ENCODE measurements around the gene CIAPIN1.

Gene CIAPIN1

DNA sequence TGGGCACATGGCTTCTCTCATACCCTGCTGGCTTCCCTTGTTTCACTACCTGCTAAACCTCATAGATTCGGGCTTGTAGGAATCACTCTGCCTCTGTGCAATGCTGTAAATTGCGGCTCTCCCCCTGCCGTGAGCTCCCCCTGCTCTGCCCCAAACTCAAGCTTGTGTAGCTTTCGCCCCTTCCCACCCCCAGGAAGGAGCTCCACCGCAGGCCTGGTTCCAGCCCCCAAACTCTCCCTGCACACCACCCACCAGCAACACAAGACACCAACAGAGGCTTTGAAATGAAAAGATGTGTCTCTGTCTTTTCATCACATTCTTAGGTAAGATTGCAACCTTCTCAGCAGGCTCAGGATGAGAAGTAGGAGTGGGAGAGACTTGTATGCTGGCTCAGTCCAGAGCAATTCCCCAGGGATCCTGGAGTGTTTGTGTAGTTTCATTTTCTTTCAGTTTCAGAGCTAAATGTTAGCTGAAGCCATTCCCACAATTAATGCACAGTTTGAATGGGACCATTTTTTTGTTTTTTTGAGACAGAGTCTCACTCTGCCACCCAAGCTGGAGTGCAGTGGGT, 60.7 kb downstream of the CIAPIN1 start:
- Histone ChIP-seq H3K27me3 (peaks cover 15% of the 10 kb centered on the region), H3K4me2 (peak overlapping the region; percentile 71), H3K4me3 (no peak overlapping the region), H4K20me1 (peaks cover 11% of the 10 kb centered on the region; the same call in 1 of the 2 replicates), H3K27ac (no peak overlapping the region), H3K9ac (no peak overlapping the region), H3K9me3 (no peaks in the 10 kb centered on the region), H3K4me1 (peaks cover 68% of the 10 kb centered on the region), H3K36me3 (no peaks in the 10 kb centered on the region)
- no peak for TF ChIP-seq Cebpa-rat (IDR thresholded peaks at IDR 0.05)

DNA sequence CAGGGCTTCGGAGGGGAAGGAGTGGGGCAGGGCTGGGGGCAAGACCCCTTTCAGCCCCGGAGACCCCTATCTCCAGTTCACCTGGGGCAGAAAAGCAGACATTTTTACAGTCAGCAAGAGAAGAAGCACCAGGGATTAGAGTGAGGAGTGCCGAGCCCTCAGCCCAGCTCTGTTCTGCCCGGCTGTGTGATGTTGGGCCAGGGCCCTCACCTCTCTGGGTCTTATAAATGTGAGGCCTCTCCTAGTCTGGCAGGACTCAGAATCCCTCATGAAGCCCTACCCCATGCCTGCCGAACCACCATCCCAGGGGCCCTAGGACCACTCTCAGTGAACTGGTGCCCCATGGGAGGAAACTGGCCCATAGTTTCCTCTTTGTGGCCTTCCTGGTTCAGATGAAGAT, 62.1 kb downstream of the CIAPIN1 start:
- peak overlapping the region; percentile 71 for H3K4me2 ChIP-seq
- H3K9ac ChIP-seq = no peak overlapping the region
- H3K27ac ChIP-seq = no peak overlapping the region
- peaks cover 15% of the 10 kb centered on the region for H3K27me3 ChIP-seq
- no peak for TF ChIP-seq Cebpa-rat (IDR thresholded peaks at IDR 0.05)
- peaks cover 67% of the 10 kb centered on the region for H3K4me1 ChIP-seq
- peaks cover 11% of the 10 kb centered on the region; the same call in 1 of the 2 replicates for H4K20me1 ChIP-seq
- no peaks in the 10 kb centered on the region for H3K36me3 ChIP-seq
- H3K4me3 ChIP-seq = no peak overlapping the region
- H3K9me3 ChIP-seq = no peaks in the 10 kb centered on the region

DNA sequence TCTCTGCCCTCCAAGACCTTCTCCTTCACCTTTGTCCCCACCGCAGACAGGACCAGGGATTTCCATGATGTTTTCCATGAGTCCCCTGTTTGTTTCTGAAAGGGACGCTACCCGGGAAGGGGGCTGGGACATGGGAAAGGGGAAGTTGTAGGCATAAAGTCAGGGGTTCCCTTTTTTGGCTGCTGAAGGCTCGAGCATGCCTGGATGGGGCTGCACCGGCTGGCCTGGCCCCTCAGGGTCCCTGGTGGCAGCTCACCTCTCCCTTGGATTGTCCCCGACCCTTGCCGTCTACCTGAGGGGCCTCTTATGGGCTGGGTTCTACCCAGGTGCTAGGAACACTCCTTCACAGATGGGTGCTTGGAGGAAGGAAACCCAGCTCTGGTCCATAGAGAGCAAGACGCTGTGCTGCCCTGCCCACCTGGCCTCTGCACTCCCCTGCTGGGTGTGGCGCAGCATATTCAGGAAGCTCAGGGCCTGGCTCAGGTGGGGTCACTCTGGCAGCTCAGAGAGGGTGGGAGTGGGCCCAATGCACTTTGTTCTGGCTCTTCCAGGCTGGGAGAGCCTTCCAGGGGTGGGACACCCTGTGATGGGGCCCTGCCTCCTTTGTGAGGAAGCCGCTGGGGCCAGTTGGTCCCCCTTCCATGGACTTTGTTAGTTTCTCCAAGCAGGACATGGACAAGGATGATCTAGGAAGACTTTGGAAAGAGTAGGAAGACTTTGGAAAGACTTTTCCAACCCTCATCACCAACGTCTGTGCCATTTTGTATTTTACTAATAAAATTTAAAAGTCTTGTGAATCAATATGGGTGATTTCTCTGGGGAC, 62.7 kb downstream of the CIAPIN1 start:
- no peak overlapping the region for H3K9ac ChIP-seq
- TF ChIP-seq Cebpa-rat (IDR thresholded peaks at IDR 0.05) = no peak
- peak overlapping the region; percentile 71 for H3K4me2 ChIP-seq
- peaks cover 15% of the 10 kb centered on the region for H3K27me3 ChIP-seq
- no peaks in the 10 kb centered on the region for H3K36me3 ChIP-seq
- H3K4me3 ChIP-seq = no peak overlapping the region
- H3K4me1 ChIP-seq = peaks cover 67% of the 10 kb centered on the region
- peaks cover 11% of the 10 kb centered on the region; the same call in 1 of the 2 replicates for H4K20me1 ChIP-seq
- H3K27ac ChIP-seq = no peak overlapping the region
- no peaks in the 10 kb centered on the region for H3K9me3 ChIP-seq

DNA sequence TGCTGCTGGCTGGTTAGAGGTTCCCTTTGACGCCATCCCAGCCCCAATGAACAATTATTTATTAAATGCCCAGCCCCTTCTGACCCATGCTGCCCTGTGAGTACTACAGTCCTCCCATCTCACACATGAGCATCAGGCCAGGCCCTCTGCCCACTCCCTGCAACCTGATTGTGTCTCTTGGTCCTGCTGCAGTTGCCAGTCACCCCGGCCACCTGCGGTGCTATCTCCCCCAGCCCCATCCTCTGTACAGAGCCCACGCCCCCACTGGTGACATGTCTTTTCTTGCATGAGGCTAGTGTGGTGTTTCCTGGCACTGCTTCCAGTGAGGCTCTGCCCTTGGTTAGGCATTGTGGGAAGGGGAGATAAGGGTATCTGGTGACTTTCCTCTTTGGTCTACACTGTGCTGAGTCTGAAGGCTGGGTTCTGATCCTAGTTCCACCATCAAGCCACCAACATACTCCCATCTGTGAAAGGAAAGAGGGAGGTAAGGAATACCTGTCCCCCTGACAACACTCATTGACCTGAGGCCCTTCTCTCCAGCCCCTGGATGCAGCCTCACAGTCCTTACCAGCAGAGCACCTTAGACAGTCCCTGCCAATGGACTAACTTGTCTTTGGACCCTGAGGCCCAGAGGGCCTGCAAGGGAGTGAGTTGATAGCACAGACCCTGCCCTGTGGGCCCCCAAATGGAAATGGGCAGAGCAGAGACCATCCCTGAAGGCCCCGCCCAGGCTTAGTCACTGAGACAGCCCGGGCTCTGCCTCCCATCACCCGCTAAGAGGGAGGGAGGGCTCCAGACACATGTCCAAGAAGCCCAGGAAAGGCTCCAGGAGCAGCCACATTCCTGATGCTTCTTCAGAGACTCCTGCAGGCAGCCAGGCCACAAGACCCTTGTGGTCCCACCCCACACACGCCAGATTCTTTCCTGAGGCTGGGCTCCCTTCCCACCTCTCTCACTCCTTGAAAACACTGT, 63.6 kb downstream of the CIAPIN1 start:
- Histone ChIP-seq H3K27me3 (peaks cover 15% of the 10 kb centered on the region), H3K4me2 (peak overlapping the region; percentile 71), H3K9ac (no peak overlapping the region), H3K36me3 (no peaks in the 10 kb centered on the region), H3K4me1 (peaks cover 68% of the 10 kb centered on the region), H3K4me3 (no peak overlapping the region), H4K20me1 (peaks cover 11% of the 10 kb centered on the region; the same call in 1 of the 2 replicates), H3K27ac (no peak overlapping the region), H3K9me3 (no peaks in the 10 kb centered on the region)
- TF ChIP-seq Cebpa-rat (IDR thresholded peaks at IDR 0.05) = no peak

DNA sequence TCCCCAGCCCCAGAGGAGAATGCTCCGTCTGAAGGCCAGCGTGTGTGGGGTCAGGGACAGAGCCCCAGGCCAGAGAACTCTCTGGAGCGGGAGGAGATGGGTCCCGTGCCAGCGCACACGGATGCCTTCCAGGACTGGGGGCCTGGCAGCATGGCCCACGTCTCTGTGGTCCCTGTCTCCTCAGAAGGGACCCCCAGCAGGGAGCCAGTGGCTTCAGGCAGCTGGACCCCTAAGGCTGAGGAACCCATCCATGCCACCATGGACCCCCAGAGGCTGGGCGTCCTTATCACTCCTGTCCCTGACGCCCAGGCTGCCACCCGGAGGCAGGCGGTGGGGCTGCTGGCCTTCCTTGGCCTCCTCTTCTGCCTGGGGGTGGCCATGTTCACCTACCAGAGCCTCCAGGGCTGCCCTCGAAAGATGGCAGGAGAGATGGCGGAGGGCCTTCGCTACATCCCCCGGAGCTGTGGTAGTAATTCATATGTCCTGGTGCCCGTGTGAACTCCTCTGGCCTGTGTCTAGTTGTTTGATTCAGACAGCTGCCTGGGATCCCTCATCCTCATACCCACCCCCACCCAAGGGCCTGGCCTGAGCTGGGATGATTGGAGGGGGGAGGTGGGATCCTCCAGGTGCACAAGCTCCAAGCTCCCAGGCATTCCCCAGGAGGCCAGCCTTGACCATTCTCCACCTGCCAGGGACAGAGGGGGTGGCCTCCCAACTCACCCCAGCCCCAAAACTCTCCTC, 64.5 kb downstream of the CIAPIN1 start:
- H3K4me3 ChIP-seq = no peak overlapping the region
- TF ChIP-seq Cebpa-rat (IDR thresholded peaks at IDR 0.05) = no peak
- no peak overlapping the region for H3K9ac ChIP-seq
- no peaks in the 10 kb centered on the region for H3K9me3 ChIP-seq
- peaks cover 11% of the 10 kb centered on the region; the same call in 1 of the 2 replicates for H4K20me1 ChIP-seq
- peaks cover 77% of the 10 kb centered on the region for H3K4me1 ChIP-seq
- H3K27me3 ChIP-seq = peaks cover 15% of the 10 kb centered on the region
- no peak overlapping the region for H3K27ac ChIP-seq
- no peaks in the 10 kb centered on the region for H3K36me3 ChIP-seq
- H3K4me2 ChIP-seq = peak overlapping the region; percentile 57

DNA sequence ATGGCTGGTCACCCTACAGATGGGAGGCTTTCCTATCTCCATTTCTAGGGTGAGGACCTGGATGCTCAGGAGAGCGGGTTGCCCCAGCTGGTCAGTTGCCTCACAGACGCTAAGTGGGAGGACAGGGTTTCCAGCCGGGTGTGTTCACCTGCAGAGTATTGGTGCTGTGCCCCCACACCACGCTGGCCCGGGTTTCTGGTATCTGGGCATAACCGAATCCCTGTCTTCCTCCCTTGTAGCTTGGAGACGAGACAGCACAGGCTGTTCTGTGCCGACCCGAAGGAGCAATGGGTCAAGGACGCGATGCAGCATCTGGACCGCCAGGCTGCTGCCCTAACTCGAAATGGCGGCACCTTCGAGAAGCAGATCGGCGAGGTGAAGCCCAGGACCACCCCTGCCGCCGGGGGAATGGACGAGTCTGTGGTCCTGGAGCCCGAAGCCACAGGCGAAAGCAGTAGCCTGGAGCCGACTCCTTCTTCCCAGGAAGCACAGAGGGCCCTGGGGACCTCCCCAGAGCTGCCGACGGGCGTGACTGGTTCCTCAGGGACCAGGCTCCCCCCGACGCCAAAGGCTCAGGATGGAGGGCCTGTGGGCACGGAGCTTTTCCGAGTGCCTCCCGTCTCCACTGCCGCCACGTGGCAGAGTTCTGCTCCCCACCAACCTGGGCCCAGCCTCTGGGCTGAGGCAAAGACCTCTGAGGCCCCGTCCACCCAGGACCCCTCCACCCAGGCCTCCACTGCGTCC, 65.2 kb downstream of the CIAPIN1 start:
- peaks cover 15% of the 10 kb centered on the region for H3K27me3 ChIP-seq
- H3K36me3 ChIP-seq = no peaks in the 10 kb centered on the region
- no peak overlapping the region for H3K9ac ChIP-seq
- peak overlapping the region; percentile 57 for H3K4me2 ChIP-seq
- no peaks in the 10 kb centered on the region for H3K9me3 ChIP-seq
- H3K27ac ChIP-seq = no peak overlapping the region
- TF ChIP-seq Cebpa-rat (IDR thresholded peaks at IDR 0.05) = no peak
- H3K4me3 ChIP-seq = no peak overlapping the region
- peaks cover 11% of the 10 kb centered on the region; the same call in 1 of the 2 replicates for H4K20me1 ChIP-seq
- peaks cover 77% of the 10 kb centered on the region for H3K4me1 ChIP-seq

DNA sequence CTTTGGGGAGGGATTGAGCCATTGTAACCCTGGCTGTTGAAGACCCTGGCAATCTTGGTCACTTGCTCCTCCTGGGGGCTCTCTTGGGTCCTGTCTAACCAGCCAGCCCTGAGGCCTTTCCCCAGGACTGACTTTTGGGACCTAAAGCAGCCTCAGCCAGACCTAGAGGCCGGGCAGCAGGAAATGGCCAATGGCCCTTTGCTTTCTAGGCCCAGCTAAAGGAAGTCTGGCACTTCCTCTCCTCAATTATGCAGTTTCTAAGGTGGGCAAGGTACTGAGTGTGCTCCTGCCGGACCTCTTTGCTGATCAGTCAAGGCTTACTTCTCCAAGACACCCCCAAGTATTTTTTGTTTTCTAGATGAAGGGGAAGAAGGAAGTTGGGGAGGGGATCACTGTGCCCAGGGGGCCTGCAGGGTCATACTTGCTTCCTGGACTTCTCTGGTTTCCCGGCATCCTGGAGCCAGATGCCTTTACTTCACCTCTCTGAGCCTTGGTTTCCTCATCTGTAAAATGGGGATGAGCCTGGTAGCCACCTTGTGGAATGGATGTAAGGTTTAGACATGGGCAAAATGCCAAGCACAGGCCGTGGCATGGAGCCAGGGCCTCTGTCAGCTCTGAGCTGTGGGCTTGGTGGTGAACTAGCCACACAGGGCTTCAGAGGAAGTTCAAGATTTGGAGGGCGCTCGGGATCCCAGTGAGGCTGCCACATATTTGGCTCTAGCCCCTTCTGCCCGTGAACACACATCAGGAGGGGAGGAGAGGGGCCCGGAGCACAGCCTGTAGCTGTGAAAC, 66.3 kb downstream of the CIAPIN1 start:
- no peak overlapping the region for H3K4me3 ChIP-seq
- H3K36me3 ChIP-seq = no peaks in the 10 kb centered on the region
- no peak overlapping the region for H3K9ac ChIP-seq
- H3K27ac ChIP-seq = no peak overlapping the region
- TF ChIP-seq Cebpa-rat (IDR thresholded peaks at IDR 0.05) = no peak
- H3K9me3 ChIP-seq = no peaks in the 10 kb centered on the region
- peaks cover 11% of the 10 kb centered on the region; the same call in 1 of the 2 replicates for H4K20me1 ChIP-seq
- peak overlapping the region; percentile 57; the same call in 1 of the 2 replicates for H3K4me2 ChIP-seq
- H3K27me3 ChIP-seq = peaks cover 15% of the 10 kb centered on the region
- H3K4me1 ChIP-seq = peaks cover 66% of the 10 kb centered on the region

DNA sequence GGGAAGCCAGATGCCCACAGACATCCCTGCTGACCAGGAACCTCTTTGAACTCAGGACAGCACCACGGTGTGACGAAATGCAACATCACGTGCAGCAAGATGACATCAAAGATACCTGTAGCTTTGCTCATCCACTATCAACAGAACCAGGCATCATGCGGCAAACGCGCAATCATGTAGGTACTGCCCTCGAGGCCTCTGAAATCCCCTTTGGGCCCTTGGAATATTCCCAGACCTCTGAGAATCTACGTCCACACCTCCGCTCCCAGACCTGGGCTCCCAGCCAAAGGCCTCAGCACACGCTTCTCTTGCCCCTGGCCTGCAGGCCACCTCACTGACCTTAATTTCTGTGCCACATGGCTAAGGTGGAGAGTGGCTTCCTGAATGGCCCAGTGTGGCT, 67.6 kb downstream of the CIAPIN1 start:
- Histone ChIP-seq H3K4me2 (no peak overlapping the region), H3K36me3 (no peaks in the 10 kb centered on the region), H3K9ac (no peak overlapping the region), H3K27me3 (peaks cover 15% of the 10 kb centered on the region), H3K27ac (no peak overlapping the region), H3K4me3 (no peak overlapping the region), H3K4me1 (peaks cover 53% of the 10 kb centered on the region), H4K20me1 (peaks cover 9% of the 10 kb centered on the region; the same call in 1 of the 2 replicates), H3K9me3 (no peaks in the 10 kb centered on the region)
- TF ChIP-seq Cebpa-rat (IDR thresholded peaks at IDR 0.05) = no peak

All from BLaER1 (cell line).